Measurements from ENCODE around the gene MAGEE1. TPM values are rescaled to one million over a fixed set of nuclear protein-coding genes. Genes with fewer than 3 reads are reported as not detected.

The MAGEE1 gene, protein sequence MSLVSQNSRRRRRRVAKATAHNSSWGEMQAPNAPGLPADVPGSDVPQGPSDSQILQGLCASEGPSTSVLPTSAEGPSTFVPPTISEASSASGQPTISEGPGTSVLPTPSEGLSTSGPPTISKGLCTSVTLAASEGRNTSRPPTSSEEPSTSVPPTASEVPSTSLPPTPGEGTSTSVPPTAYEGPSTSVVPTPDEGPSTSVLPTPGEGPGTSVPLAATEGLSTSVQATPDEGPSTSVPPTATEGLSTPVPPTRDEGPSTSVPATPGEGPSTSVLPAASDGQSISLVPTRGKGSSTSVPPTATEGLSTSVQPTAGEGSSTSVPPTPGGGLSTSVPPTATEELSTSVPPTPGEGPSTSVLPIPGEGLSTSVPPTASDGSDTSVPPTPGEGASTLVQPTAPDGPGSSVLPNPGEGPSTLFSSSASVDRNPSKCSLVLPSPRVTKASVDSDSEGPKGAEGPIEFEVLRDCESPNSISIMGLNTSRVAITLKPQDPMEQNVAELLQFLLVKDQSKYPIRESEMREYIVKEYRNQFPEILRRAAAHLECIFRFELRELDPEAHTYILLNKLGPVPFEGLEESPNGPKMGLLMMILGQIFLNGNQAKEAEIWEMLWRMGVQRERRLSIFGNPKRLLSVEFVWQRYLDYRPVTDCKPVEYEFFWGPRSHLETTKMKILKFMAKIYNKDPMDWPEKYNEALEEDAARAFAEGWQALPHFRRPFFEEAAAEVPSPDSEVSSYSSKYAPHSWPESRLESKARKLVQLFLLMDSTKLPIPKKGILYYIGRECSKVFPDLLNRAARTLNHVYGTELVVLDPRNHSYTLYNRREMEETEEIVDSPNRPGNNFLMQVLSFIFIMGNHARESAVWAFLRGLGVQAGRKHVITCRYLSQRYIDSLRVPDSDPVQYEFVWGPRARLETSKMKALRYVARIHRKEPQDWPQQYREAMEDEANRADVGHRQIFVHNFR
- 2.6 TPM for polyA plus RNA-seq (ENCODE audit: insufficient read length)

- DNase-seq (ENCODE audit: low read depth), result peak; percentile 35
These were observed at the start of gene MAGEE1 for GRCh38 chrX:76427560-76428242. MAGEE1 (plus strand) TSS chrX:76427710; CDS start chrX:76427931, 221 bp downstream.

DNA sequence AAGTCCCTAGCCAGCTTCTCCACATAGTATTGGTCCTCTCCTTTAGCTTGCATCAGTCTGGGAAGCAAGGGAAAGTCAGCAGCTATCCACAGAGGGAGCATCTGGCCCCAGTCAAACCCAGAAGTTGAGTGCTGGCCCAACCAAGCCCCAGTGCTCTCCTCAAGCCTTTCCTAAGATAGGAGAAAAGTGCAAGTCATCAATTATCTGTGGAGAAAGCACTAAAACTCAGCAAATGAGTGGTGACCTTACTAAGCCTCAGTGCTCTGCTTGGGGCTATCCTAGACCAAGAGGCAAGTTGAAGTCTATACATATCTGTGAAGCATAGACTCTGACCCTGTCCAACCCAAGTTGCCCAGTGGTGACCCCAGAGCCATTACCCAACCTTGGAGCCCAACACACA, 28.5 kb upstream of the MAGEE1 start:
- DNase-seq (ENCODE audit: low read depth), result no peak

DNA sequence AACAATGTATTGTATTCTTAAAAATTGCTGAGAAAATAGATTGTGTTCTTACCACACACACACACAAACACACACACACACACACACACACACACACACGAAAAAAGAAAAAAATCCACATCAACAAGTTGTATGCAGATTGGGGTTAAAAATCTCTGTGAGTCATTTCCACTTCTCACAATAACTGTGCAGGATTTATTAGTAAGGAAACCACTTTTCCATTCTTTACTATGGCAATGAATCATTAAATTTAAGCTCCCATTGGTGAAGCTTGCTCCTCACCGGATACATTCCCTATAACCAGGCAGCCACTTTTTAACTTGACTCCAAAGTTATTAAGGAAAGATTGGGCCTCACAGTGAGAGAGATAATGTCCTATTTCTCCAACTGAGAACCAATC, 19.7 kb upstream of the MAGEE1 start:
- no peak for DNase-seq (ENCODE audit: low read depth)

DNA sequence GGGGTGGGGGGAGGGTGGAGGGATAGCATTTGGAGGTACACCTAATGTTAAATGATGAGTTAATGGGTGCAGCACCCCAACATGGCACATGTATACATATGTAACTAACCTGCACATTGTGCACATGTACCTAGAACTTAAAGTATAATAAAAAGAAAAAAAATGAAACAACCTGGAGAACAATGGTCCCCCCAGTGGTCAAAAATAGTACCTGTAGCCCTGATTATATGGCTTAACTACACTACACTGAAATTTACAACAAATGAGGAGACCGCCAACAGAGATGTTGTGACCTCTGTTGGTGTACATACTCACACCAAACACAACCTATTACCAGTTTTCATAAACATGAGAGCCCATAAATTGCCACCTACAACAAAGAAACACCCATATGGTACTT, 7.3 kb upstream of the MAGEE1 start:
- no peak for DNase-seq (ENCODE audit: low read depth)

GRCh38 chrX:76428243-76429130, 977 bp downstream of the MAGEE1 start:
- DNase-seq (ENCODE audit: low read depth), result no peak

GRCh38 chrX:76433219-76433618, 5.7 kb downstream of the MAGEE1 start:
- no peak for DNase-seq (ENCODE audit: low read depth)

- DNase-seq (ENCODE audit: low read depth), result no peak
These were observed 6.7 kb downstream of the MAGEE1 start for GRCh38 chrX:76434103-76434741.

DNA sequence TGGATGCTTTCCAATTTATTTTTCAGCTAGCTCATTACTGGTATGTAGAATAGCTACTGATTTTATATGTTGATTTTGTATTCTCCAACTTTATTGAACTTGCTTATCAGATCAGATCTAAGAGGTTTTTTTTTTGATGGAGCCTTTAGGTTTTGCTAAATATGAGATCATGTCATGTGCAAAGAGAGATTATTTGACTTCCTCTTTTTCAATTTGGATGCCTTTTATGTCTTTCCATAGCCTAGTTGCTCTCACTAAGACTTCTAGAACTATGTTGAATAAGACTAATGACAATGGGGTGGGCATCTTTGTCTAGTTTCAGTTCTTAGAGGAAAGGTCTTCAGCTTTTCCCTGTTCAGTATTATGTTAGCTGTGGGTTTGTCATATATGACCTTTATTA, 11.7 kb downstream of the MAGEE1 start:
- no peak for DNase-seq (ENCODE audit: low read depth)

- DNase-seq (ENCODE audit: low read depth), result no peak
These were observed 26.4 kb downstream of the MAGEE1 start for GRCh38 chrX:76453737-76454406.

DNA sequence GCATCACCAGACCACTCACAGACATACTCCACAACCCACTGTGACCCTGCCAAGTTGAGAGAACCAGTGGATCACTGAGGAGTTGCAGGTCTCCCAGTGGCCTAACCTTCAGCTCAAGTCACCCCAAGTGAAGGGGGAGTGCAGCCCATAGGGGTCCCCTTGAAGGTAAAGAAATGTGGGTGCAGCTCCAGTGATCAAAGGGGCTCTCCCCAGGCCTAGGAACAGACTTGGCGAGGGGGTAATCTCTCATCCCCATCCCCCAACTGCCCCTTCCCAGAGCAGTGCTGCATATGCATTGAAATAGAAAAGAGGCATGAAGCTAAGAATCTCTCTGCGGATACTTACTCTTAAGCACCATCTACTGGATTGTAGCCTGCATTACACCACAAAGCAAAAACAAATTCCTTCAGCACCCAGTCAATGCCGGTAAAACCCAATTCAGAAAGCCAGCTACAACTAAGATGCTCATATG, 27.0 kb downstream of the MAGEE1 start:
- DNase-seq (ENCODE audit: low read depth), result no peak

DNA sequence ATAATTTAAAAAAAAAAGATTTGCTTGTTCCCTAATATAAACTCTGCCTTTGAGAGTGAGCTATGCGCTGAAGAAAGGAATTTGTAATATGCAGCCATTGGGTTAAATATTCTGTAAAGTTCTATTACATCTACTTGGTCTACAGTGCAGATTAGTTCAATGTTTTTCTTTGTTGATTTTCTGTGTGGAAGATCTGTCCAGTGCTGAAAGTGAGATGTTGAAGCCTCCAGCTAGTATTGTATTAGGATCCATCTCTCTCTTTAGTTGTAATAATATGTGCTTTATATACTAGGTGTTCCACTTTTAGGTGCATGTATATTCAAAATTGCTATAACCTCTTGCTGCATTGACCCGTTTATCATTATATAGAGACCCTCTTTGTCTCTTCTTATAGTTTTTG, 49.8 kb downstream of the MAGEE1 start:
- DNase-seq (ENCODE audit: low read depth), result no peak
